Esophagus muscularis mucosa (tissue), 3 donors: ENCODE data around the gene ACAA2.

Source experiments
- POLR2AphosphoS5 ChIP-seq, 2 donors: sonication (generic); formaldehyde crosslinking; IDR thresholded peaks; one replicate each; pipeline ENCODE4 v1.6.1; 2017; ENCODE audit warnings: antibody characterized with exemption in 2 of 2
- TF ChIP-seq, protein P1 (sequence below), 3 experiments: fragments of 200-600 bp in 2 of 3; fragments of 450-650 bp in 1 of 3; sonication (generic) in 2 of 3; IDR thresholded peaks; one replicate each; pipeline ENCODE4 v1.5.1; 2017 to 2019; ENCODE audit warnings: antibody characterized with exemption in 3 of 3, mild to moderate bottlenecking in 2 of 3, moderate library complexity in 1 of 3

DNA sequence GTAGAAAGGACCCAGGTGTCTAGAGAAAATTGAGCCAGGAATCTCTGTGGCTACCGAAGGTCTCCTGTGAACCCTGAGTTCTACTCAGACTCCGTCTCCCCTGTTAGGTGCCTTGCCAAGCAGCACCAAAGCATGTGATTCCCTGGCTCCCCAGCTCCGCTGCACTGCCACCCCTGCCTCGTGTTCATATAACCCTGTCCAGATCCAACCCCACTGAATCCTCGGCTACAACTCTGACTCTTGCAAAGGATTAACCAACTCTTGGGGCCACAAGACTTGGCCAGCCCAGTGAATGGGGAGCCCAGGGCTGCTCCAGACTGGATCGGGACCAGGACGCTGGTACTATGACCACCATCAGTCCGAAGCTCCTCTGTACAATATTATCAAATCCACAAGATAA, 37.3 kb upstream of the ACAA2 start:
- TF ChIP-seq, protein P1, sequence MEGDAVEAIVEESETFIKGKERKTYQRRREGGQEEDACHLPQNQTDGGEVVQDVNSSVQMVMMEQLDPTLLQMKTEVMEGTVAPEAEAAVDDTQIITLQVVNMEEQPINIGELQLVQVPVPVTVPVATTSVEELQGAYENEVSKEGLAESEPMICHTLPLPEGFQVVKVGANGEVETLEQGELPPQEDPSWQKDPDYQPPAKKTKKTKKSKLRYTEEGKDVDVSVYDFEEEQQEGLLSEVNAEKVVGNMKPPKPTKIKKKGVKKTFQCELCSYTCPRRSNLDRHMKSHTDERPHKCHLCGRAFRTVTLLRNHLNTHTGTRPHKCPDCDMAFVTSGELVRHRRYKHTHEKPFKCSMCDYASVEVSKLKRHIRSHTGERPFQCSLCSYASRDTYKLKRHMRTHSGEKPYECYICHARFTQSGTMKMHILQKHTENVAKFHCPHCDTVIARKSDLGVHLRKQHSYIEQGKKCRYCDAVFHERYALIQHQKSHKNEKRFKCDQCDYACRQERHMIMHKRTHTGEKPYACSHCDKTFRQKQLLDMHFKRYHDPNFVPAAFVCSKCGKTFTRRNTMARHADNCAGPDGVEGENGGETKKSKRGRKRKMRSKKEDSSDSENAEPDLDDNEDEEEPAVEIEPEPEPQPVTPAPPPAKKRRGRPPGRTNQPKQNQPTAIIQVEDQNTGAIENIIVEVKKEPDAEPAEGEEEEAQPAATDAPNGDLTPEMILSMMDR (IDR thresholded peaks at IDR 0.05): no peak
- no peak for TF ChIP-seq POLR2AphosphoS5 (IDR thresholded peaks at IDR 0.05)
